ENCODE measurements around the gene EPHA2. TPM values are rescaled to one million over a fixed set of nuclear protein-coding genes. Genes with fewer than 3 reads are reported as not detected.

Gene EPHA2
- polyA plus RNA-seq, 1 experiment, result 19.1 TPM

DNA sequence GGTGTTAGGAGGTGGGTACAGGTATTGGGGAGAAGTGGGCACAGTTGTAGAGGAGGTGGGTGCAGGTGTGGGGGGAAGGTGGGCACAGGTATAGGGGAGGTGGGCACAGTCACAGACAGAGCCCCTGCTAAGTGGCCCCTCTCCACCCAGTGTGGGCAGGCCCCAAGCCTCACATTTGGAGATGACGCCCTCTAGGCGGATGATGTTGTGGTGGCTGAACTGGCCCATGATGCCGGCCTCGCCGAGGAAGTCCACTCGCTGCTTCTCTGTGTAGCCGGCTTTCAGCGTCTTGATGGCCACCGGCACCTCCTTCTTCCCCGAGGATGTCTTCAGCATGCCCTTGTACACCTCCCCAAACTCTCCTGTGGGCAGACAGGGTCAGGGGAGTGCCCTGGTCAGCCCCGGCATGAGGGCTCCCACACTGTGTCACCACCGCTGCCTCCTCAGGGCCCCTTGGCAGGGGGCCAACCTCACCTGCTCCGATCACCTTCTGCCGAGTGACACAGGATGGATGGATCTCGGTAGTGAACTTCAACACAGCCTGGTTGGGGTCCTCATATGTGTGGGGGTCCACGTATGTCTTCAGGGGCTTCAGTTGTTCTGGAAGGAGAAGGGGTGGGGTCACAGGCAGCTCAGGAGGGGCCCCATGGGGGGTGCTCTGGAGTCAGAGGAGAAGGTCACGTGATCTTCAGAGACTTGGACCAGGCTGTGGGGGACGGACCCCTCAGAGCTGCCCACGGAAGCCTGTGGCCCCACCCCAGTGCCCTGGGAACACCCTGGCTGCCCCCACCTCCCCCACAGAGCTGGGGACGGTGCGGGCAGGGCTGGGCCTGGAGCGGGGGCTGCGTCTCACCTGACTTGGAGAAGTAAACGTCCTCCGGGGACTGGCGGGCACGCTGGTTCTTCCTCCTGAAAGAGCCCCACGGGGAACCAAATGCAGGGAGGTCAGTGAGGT lies 22.6 kb downstream of the EPHA2 start:
- Histone ChIP-seq H3K27me3 (ENCODE audit: control insufficient read depth, insufficient read depth, low read length) (no peaks in the 10 kb centered on the region), H3K27ac (ENCODE audit: low read depth, low read length) (no peak overlapping the region), H3K9me3 (ENCODE audit: control insufficient read depth, insufficient read depth, low read length) (no peaks in the 10 kb centered on the region; the same call in 1 of the 2 replicates), H3K4me3 (ENCODE audit: low read depth, low read length) (no peak overlapping the region)
- TF ChIP-seq, protein P1, sequence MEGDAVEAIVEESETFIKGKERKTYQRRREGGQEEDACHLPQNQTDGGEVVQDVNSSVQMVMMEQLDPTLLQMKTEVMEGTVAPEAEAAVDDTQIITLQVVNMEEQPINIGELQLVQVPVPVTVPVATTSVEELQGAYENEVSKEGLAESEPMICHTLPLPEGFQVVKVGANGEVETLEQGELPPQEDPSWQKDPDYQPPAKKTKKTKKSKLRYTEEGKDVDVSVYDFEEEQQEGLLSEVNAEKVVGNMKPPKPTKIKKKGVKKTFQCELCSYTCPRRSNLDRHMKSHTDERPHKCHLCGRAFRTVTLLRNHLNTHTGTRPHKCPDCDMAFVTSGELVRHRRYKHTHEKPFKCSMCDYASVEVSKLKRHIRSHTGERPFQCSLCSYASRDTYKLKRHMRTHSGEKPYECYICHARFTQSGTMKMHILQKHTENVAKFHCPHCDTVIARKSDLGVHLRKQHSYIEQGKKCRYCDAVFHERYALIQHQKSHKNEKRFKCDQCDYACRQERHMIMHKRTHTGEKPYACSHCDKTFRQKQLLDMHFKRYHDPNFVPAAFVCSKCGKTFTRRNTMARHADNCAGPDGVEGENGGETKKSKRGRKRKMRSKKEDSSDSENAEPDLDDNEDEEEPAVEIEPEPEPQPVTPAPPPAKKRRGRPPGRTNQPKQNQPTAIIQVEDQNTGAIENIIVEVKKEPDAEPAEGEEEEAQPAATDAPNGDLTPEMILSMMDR (IDR thresholded peaks at IDR 0.05; ENCODE audit: low read depth, low read length), result no peak
- DNase-seq (ENCODE audit: low read depth, low spot score), result no peak
- ChIA-PET POLR2A (no interaction called here), CTCF (no interaction called here)

DNA sequence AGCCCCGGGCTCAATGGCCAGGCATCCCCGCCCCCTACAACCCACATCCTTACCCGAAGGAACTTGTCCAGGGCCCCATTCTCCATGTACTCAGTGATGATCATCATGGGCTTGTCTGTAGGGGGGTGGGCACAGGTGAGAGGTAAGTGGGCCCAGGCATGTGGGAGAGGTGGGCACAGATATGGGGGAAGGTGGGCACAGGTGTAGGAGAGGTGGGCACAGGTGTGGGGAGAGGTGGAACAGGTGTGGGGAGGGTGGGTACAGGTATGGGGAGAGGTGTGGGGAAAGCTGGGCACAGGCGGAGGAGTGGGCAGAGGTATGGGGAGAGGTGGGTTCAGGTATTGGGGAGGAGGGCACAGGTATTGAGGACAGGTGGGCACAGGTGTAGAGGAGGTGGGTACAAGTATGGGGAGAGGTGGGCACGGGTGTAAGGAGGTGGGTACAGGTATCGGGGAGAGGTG lies 23.5 kb downstream of the EPHA2 start:
- no peak for DNase-seq (ENCODE audit: low read depth, low spot score)
- ChIA-PET CTCF (no interaction called here), POLR2A (no interaction called here)
- TF ChIP-seq, protein P1 (IDR thresholded peaks at IDR 0.05; ENCODE audit: low read depth, low read length), result no peak
- Histone ChIP-seq H3K27ac (ENCODE audit: low read depth, low read length) (no peak overlapping the region), H3K27me3 (ENCODE audit: control insufficient read depth, insufficient read depth, low read length) (no peaks in the 10 kb centered on the region), H3K9me3 (ENCODE audit: control insufficient read depth, insufficient read depth, low read length) (no peaks in the 10 kb centered on the region; the same call in 1 of the 2 replicates), H3K4me3 (ENCODE audit: low read depth, low read length) (no peak overlapping the region)

DNA sequence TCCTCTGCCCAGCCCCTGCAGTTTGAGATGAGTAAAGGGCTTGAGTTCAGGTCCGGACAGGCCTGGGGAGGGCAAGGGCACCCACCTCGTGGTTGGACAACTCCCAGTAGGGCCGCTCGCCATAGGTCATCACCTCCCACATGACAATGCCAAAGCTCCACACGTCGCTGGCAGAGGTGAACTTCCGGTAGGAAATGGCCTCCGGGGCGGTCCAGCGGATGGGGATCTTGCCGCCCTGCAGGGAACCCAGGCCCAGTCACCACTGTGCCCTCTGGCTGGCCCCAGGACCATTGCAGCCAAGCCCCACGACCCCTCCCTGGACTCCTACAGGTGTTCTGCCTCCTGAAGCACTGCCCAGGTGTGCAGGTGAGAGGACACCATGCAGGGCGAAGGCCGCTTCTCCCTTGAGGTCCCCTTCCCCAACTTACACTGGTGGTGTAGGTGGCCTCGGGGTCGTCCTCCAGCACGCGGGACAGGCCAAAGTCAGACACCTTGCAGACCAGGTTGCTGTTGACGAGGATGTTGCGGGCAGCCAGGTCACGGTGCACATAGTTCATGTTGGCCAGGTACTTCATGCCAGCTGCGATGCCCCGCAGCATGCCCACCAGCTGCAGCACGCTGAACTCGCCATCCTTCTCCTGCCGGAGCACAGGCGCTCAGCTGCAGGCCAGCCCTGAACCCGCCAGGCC lies 24.1 kb downstream of the EPHA2 start:
- CTCF ChIA-PET, result no interaction called here
- DNase-seq (ENCODE audit: low read depth, low spot score), result no peak

DNA sequence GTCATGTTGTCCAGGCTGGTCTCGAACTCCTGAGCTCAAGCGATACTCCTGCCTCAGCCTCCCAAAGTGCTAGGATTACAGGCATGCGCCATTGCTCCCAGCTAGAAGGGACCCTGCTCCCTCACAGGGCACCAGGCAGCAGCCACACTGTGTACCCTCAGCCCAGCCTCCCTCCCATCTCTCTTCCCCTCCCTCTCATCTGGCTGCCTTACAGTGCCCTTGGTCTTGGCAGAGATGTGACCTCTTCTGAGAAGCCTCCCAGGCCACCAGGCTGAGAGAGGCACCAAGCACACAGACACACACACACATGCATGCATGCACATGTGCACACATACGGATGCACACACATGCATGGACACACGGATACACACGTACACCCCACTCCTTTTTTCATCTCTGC lies 25.0 kb downstream of the EPHA2 start:
- ChIA-PET CTCF (no interaction called here), POLR2A (interaction anchor here (1.1 kb wide), 1 partner anchor 15 kb away, joined by 4 read pairs; no protein-coding TSS in a partner anchor)
- no peak for DNase-seq (ENCODE audit: low read depth, low spot score)
- TF ChIP-seq, protein P1 (IDR thresholded peaks at IDR 0.05; ENCODE audit: low read depth, low read length), result no peak
- no peaks in the 10 kb centered on the region; the same call in 1 of the 2 replicates for H3K9me3 ChIP-seq (ENCODE audit: control insufficient read depth, insufficient read depth, low read length)
- no peak overlapping the region for H3K4me3 ChIP-seq (ENCODE audit: low read depth, low read length)
- H3K27me3 ChIP-seq (ENCODE audit: control insufficient read depth, insufficient read depth, low read length), result no peaks in the 10 kb centered on the region
- peak overlapping the region; percentile 21 for H3K27ac ChIP-seq (ENCODE audit: low read depth, low read length)

More for the DNA sequence above, 24.1 kb downstream of the EPHA2 start:
- Histone ChIP-seq H3K27ac (ENCODE audit: low read depth, low read length) (no peak overlapping the region), H3K9me3 (ENCODE audit: control insufficient read depth, insufficient read depth, low read length) (no peaks in the 10 kb centered on the region; the same call in 1 of the 2 replicates), H3K4me3 (ENCODE audit: low read depth, low read length) (no peak overlapping the region), H3K27me3 (ENCODE audit: control insufficient read depth, insufficient read depth, low read length) (no peaks in the 10 kb centered on the region)
- POLR2A ChIA-PET, result no interaction called here
- TF ChIP-seq, protein P1 (IDR thresholded peaks at IDR 0.05; ENCODE audit: low read depth, low read length), result no peak
